GM12872 (cell line): ENCODE data around the gene PCDHB14.

Source experiments
- TF ChIP-seq, protein P1 (sequence below): IDR thresholded peaks from 3 replicates; pipeline ENCODE4 v1.5.1; 2011; ENCODE audit warnings: low read depth, mild to moderate bottlenecking, low read length, moderate library complexity; ENCODE audit not compliant: insufficient read depth

PCDHB14 gene

DNA sequence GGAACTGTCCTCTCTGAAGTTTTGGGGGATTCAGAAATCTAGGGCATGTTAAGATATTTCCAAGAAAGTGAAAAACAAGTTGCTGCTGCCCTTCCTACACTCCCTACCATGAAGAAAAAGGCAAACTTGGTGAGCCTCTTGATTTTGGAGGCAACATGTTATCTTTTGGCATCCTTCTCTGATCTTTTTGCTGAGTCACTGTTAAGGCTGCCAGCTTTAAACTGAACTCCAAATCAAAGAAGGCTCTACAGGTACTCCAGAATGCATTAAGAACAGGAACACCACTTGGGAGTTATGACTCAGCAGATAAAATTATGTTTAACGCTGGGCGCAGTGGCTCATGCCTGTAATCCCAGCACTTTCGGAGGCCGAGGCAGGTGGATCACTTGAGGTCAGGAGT is 46.1 kb downstream of the PCDHB14 start:
- TF ChIP-seq, protein P1, sequence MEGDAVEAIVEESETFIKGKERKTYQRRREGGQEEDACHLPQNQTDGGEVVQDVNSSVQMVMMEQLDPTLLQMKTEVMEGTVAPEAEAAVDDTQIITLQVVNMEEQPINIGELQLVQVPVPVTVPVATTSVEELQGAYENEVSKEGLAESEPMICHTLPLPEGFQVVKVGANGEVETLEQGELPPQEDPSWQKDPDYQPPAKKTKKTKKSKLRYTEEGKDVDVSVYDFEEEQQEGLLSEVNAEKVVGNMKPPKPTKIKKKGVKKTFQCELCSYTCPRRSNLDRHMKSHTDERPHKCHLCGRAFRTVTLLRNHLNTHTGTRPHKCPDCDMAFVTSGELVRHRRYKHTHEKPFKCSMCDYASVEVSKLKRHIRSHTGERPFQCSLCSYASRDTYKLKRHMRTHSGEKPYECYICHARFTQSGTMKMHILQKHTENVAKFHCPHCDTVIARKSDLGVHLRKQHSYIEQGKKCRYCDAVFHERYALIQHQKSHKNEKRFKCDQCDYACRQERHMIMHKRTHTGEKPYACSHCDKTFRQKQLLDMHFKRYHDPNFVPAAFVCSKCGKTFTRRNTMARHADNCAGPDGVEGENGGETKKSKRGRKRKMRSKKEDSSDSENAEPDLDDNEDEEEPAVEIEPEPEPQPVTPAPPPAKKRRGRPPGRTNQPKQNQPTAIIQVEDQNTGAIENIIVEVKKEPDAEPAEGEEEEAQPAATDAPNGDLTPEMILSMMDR = no peak

DNA sequence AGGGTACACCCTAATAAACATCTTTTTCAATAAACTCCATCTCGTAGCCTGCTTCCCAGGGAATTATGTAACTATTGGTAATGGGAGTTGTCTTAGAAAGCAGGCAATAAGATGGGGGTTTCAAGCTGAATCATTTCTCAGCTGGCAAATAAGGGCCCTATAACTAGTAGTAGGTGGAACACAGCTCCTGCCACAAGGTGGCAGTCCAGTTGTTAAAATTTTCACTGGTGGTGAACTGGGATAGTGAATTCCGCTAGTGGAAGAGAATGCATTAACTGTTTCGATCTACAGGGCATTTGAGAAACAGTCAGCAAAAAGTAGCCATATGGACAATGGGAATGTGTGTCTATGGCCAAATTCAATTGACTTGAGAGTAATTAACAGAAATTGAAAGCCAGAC is 49.8 kb downstream of the PCDHB14 start:
- TF ChIP-seq, protein P1 = no peak
